HG03139 (cell line): Measurements from ENCODE around the gene OTX2.

Source experiments
- ATAC-seq: cut with Tn5 transposase; IDR thresholded peaks from one replicate; pipeline ENCODE4 v1.9.1; 2021; ENCODE audit not compliant: unreplicated experiment

Gene OTX2

GRCh38 chr14:56812364-56813141, 2.3 kb upstream of the OTX2 start:
- no peak for ATAC-seq

GRCh38 chr14:56811593-56812363, 1.5 kb upstream of the OTX2 start:
- no peak for ATAC-seq

DNA sequence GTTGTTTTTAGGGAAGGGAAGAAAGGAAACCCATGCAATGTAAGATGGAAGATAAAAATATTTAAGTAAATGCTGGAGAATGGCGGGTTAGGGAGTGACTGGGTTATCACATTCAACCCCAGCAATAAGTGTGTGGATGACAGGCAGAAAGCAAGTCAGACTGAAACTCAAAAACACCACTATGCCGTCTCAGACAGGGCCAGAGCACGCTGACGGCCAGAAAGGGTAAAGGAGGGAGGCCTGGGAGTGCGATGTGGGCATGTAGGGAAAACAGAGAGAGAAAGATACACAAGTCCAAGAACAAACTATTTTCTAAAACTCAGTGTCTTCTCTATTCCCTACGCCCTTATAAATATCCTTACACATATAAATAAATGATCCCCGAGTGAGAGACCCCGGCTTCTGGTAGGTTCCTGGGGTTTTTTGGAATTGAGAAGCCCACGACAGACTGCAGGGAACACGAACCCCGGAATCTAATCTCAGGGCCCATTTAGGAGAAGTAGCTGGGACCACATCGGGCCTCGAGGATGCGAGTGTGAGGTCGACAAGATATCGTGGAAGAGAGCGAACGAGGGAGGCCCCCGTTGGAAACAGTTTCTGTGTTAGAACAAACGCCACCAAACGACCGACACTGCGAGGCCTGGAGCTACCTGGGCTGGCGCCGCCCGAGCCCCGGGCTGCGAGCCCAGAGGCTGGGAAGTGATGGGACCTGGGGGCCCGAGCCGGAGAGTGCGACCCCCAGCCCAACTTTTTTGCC, 735 bp upstream of the OTX2 start:
- ATAC-seq, result no peak

GRCh38 chr14:56809270-56810146, 771 bp downstream of the OTX2 start:
- ATAC-seq, result no peak

DNA sequence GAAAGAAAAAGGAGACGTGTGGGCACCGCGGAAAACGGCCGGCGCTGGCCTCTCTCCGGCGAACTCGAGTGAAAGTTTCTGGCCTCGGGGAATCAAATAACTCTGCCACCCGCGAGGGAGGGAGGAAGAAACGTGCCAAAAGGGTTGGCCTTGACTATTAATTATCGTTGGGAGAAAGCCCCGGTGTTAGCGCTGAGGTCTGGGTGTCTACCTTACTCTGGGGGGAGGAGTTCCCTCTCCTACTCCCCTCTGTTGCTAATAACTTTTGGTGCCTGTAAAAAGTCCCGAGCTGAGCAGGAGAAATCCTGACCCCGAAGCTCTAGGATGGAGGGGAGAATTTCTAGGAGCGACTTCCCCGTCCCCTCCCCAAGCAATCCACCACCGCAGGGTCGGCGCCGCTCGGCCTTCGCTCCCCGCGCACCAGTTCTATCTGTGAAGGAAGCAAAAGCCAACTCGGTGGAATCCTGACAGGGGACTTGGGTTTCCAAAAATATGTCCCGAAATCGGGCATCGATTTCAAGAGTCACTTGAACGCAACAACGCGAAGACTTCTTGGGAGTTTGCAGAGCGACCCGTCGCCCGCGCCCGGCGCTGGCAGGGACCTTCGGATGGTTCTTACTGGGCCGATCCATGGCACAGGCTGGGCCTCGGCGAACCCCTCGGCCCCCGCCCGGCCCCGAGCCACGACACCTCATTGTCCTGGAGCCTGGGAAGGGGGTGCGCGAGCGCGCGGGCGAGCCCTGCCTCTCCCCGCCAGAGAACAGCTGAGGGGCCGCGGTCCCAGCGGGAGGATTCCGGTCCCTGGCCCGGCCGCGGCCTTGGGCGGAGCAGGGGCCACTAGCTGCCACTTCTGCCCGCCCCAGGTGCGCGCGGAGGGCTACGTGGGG, 1.7 kb downstream of the OTX2 start:
- no peak for ATAC-seq

- ATAC-seq, result no peak
Measured at GRCh38 chr14:56808110-56808382, 2.2 kb downstream of the OTX2 start.

- no peak for ATAC-seq
Measured at GRCh38 chr14:56807386-56808109, 2.7 kb downstream of the OTX2 start.

DNA sequence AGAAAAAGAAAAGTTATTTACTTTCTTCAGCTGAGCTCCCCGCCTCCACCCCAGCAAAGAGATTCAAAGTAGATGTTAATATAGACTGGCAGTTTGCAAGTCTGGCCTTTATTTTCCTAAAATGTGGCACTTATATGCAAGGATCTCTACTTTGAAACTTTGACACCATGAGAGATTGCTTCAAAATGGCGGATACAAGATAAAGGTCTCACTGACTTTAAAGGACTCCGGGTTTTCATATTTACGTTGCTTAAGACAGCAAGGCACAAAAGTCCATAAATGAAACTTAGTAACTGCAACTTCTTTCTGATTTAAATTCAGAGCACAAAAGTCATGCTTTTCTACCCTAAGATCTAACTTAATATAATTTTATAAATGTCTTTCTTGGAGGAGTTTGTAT, 3.5 kb downstream of the OTX2 start:
- ATAC-seq, result no peak

GRCh38 chr14:56805992-56806727, 4.1 kb downstream of the OTX2 start:
- ATAC-seq, result no peak

- ATAC-seq, result no peak
Measured at GRCh38 chr14:56805201-56805991, 4.9 kb downstream of the OTX2 start.

DNA sequence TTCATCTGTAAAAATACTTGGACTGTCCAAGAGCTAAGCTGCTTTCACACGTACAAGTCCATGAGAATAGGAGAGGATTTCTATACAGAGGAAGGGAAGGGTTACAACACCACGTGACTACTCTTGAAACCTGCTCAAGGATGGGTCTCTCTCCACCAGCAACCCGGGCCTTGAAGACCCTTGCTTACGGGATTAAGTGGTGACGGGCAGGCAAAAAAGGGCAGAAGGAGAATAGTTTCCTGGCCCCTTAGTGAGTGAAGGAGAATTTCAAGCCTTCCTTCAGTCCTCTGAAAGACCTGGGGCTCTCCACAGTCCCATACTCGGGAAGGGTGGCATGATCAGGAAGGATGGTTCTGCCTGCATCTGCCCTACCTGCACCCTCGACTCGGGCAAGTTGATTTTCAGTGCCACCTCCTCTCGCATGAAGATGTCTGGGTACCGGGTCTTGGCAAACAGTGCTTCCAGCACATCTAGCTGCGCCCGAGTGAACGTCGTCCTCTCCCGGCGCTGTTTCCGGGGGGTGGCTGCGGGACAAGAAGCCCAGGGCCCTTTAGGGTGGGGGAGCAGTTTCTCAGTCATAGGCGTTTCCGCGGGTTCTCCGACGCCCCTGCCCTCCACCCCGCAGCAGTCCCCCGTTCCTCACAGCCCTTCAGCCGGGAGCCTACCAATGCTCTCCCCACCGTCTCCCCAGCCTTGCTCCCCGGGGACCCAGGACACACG, 6.3 kb downstream of the OTX2 start:
- no peak for ATAC-seq

DNA sequence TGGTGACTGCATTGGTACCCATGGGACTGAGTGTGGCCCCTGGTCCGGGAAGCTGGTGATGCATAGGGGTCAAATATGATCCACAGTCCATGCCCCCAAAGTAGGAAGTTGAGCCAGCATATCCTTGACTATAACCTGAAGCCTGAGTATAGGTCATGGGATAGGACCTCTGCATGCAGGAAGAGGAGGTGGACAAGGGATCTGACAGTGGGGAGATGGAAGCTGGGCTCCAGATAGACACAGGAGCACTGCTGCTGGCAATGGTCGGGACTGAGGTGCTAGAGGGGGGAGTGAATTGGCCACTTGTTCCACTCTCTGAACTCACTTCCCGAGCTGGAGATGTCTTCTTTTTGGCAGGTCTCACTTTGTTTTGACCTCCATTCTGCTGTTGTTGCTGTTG, 8.4 kb downstream of the OTX2 start:
- ATAC-seq, result no peak

GRCh38 chr14:56799343-56799645, 11.0 kb downstream of the OTX2 start:
- no peak for ATAC-seq

DNA sequence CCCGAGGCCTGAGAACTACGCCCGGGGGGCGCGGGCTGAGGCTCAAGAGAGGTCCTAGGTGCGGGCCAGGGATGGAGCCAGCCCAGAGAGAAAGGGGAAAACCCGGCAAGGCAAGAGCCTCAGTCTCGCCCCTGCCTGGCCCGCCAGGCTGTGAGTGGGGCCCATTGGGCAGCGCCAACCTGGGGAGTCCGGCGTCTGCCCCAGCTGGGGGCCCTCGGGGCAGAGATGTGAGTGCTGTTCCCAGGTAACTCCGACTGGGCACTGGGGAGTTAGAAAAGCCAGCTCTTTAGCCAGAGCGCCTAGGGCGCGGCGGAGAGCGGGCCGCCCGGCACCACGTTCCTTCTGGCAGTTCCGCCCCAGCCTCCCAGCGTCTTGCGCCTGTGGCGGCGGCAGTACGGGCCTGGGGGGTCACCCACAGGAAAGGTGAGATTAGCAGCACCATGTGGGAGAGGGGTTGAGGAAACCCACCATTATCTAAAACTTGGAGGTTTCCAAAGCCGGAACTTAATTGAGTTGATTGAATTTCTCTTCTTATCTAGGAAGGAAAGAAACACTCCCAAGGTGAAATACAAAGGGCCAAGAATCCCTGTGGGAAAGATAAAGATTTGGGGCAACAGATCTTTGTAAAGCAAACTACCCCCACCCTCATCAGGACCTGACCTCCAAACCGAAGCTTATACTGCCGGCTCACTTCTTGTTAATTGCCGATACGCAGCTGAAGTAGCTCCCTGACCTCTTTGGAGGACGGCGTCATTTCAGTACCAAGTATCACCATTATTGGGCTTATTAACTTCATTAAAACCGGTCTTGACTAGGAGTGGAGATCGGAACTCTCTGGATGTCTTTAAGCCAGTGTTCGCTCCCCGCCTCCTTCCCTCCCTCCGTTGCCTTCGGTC, 11.6 kb downstream of the OTX2 start:
- ATAC-seq, result no peak

- no peak for ATAC-seq
Measured at GRCh38 chr14:56797569-56798446, 12.5 kb downstream of the OTX2 start.
